Measurements from ENCODE around the gene CYB561D2. TPM values are rescaled to one million over a fixed set of nuclear protein-coding genes. Genes with fewer than 3 reads are reported as not detected.

Gene CYB561D2
- total and polyA plus RNA-seq, 2 donors (not counting 1 experiment from before 2014, with no cell fraction given), result 39.5 to 78.9 TPM

- Histone ChIP-seq H3K27me3 (replicated peaks in 1 of 4; ENCODE audit: control extremely low read depth in 1 of 4, control insufficient read depth in 3 of 4, insufficient read depth in 4 of 4, low read length in 3 of 4) (no peaks in the 10 kb centered on the region), H3K9ac (ENCODE audit: low read length) (no peak overlapping the region), H4K20me1 (ENCODE audit: control insufficient read depth, insufficient read depth, low read length, poor library complexity, severe bottlenecking) (no peaks in the 10 kb centered on the region), H3K4me2 (replicated peaks; ENCODE audit: low read depth, low read length, poor library complexity, severe bottlenecking) (no peak overlapping the region), H3K79me2 (ENCODE audit: control insufficient read depth, insufficient read depth, low read length) (no peaks in the 10 kb centered on the region), H3K4me1 (ENCODE audit: control insufficient read depth in 2 of 2, insufficient read depth in 2 of 2, low read length in 2 of 2) (no peaks in the 10 kb centered on the region), H2AFZ (ENCODE audit: insufficient read depth, low read depth, low read length, poor library complexity, severe bottlenecking) (no peak overlapping the region), H3K4me3 (ENCODE audit: control extremely low read depth in 1 of 5, extremely low read depth in 1 of 5, insufficient read depth in 1 of 5, low read depth in 2 of 5, low read length in 4 of 5) (no peak overlapping the region), H3K36me3 (replicated peaks in 1 of 2; ENCODE audit: control extremely low read depth in 1 of 2, control insufficient read depth in 1 of 2, extremely low read depth in 1 of 2, insufficient read depth in 2 of 2, low read length in 1 of 2) (no peaks in the 10 kb centered on the region), H3K27ac (ENCODE audit: low read length in 2 of 2) (no peak overlapping the region), H3K9me3 (ENCODE audit: control extremely low read depth in 1 of 3, control insufficient read depth in 2 of 3, insufficient read depth in 1 of 3, low read length in 2 of 3) (no peaks in the 10 kb centered on the region)
- 69% methylated on average over 8 of the region's 8 CpGs for WGBS (ENCODE audit: insufficient coverage)
- Mint-ChIP-seq H3K27me3 (peaks cover 12% of the 10 kb centered on the region), H3K9me3 (ENCODE audit: insufficient read depth) (no peaks in the 10 kb centered on the region), H3K4me3 (no peak overlapping the region), H3K27ac (no peak overlapping the region), H3K4me1 (no peaks in the 10 kb centered on the region)
- ChIA-PET CTCF (no interaction called here), POLR2A (no interaction called here)
- no peak for ATAC-seq (ENCODE audit: low read depth)
- DNase-seq, result no peak
- TF ChIP-seq EZH2 (IDR thresholded peaks at IDR 0.05; ENCODE audit: borderline replicate concordance, insufficient read depth, low read depth, low read length, poor library complexity, severe bottlenecking), result no peak
- no peak for TF ChIP-seq CTCF (IDR thresholded peaks at IDR 0.05)
- intact Hi-C loops (cut with micrococcal nuclease), result no loop called here
Measured at GRCh38 chr3:50372349-50372748, 21.7 kb downstream of the CYB561D2 start.

DNA sequence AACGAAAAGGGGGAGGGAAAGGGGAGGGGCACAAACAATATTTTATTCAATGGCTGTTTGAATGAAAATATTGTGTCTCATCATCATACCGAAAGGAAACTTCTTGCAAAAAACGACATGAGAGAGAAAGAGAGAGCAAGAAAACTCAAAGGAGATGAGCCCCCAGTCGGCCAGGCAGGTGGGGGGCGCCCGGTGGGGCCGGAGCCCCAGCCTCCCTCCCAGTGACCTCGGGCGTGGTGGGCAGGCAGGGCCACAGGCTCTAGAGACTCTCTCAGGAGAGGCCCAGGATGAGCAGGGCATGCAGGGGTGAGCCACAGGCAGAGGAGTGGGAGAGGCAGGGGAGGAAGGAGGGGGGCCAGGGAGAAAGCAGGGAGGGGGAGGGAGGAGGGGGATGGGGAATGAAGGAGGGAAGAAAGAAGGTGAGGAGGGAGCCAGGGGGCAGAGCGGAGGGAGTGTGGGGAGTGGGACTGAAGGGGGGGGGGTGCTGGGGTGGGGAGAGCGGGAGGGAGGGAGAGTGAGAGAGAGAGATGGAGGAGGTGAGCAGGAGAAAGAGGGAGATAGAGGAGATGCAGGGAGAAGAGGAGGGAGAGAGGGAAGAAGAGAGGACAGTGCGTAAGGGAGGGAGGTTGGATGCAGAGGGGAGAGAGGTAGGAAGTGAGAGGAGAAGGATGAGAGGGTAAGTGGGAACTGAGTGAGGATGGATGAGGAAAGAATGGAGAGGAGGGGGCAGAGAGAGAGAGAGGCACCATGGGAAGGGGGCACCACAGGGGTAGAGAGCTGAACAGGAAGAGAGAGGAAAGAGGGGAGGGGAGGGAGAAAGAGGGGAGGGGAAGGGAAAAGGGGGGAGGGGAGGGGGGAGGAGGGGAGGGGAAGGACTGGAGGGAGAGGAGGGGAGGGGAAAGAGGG lies 22.7 kb downstream of the CYB561D2 start:
- Histone ChIP-seq H3K4me1 (ENCODE audit: control insufficient read depth in 2 of 2, insufficient read depth in 2 of 2, low read length in 2 of 2) (no peaks in the 10 kb centered on the region), H3K79me2 (ENCODE audit: control insufficient read depth, insufficient read depth, low read length) (no peaks in the 10 kb centered on the region), H3K4me3 (ENCODE audit: control extremely low read depth in 1 of 5, extremely low read depth in 1 of 5, insufficient read depth in 1 of 5, low read depth in 2 of 5, low read length in 4 of 5) (no peak overlapping the region), H3K9ac (ENCODE audit: low read length) (no peak overlapping the region), H3K36me3 (replicated peaks in 1 of 2; ENCODE audit: control extremely low read depth in 1 of 2, control insufficient read depth in 1 of 2, extremely low read depth in 1 of 2, insufficient read depth in 2 of 2, low read length in 1 of 2) (no peaks in the 10 kb centered on the region), H3K27ac (ENCODE audit: low read length in 2 of 2) (no peak overlapping the region), H2AFZ (ENCODE audit: insufficient read depth, low read depth, low read length, poor library complexity, severe bottlenecking) (no peak overlapping the region), H4K20me1 (ENCODE audit: control insufficient read depth, insufficient read depth, low read length, poor library complexity, severe bottlenecking) (no peaks in the 10 kb centered on the region), H3K27me3 (replicated peaks in 1 of 4; ENCODE audit: control extremely low read depth in 1 of 4, control insufficient read depth in 3 of 4, insufficient read depth in 4 of 4, low read length in 3 of 4) (no peaks in the 10 kb centered on the region), H3K9me3 (ENCODE audit: control extremely low read depth in 1 of 3, control insufficient read depth in 2 of 3, insufficient read depth in 1 of 3, low read length in 2 of 3) (no peaks in the 10 kb centered on the region), H3K4me2 (replicated peaks; ENCODE audit: low read depth, low read length, poor library complexity, severe bottlenecking) (no peak overlapping the region)
- POLR2A ChIA-PET, result no interaction called here
- WGBS (ENCODE audit: insufficient coverage), result 78% methylated on average over 11 of the region's 12 CpGs
- Mint-ChIP-seq H3K9me3 (ENCODE audit: insufficient read depth) (no peaks in the 10 kb centered on the region), H3K27me3 (peaks cover 12% of the 10 kb centered on the region), H3K4me1 (no peaks in the 10 kb centered on the region), H3K27ac (no peak overlapping the region), H3K4me3 (no peak overlapping the region)
- ATAC-seq (ENCODE audit: low read depth) (no peak), DNase-seq (no peak)
- CTCF ChIA-PET, result no interaction called here
- no peak for TF ChIP-seq EZH2 (IDR thresholded peaks at IDR 0.05; ENCODE audit: borderline replicate concordance, insufficient read depth, low read depth, low read length, poor library complexity, severe bottlenecking)
- intact Hi-C loops (cut with micrococcal nuclease), result no loop called here

All from B cell (primary cell).